SU-DHL-6 (cell line): ENCODE results near the gene B4GALT6.

ENCODE experiments used
- CTCF ChIP-seq: fragments of 200-600 bp; sonication (generic); IDR thresholded peaks from one replicate; pipeline ENCODE4 v1.5.1; 2017; ENCODE audit warnings: antibody characterized with exemption, mild to moderate bottlenecking, low read length, moderate library complexity; ENCODE audit not compliant: insufficient read depth, poor library complexity, severe bottlenecking
- EZH2phosphoT487 ChIP-seq: fragments of 200-600 bp; sonication (generic), shearing (Covaris generic); conservative IDR thresholded peaks from 2 replicates; pipeline ENCODE4 v1.6.1; 2018; ENCODE audit warnings: mild to moderate bottlenecking, antibody characterized with exemption, low read length, moderate library complexity, mixed read lengths

GRCh38 chr18:31657823-31658669, 26.3 kb downstream of the B4GALT6 start:
- no peak for TF ChIP-seq CTCF
- TF ChIP-seq EZH2phosphoT487: no peak
